Measurements from ENCODE around the gene CFHR5.
"Not testable (repeated sequence)": the region's sequence is repeated elsewhere in the genome, so short reads cannot be mapped to it uniquely, and the experiment has no call there.

GRCh38 chr1:196982247-196982646 is 4.9 kb downstream of the CFHR5 start:
- TF ChIP-seq, protein P1, sequence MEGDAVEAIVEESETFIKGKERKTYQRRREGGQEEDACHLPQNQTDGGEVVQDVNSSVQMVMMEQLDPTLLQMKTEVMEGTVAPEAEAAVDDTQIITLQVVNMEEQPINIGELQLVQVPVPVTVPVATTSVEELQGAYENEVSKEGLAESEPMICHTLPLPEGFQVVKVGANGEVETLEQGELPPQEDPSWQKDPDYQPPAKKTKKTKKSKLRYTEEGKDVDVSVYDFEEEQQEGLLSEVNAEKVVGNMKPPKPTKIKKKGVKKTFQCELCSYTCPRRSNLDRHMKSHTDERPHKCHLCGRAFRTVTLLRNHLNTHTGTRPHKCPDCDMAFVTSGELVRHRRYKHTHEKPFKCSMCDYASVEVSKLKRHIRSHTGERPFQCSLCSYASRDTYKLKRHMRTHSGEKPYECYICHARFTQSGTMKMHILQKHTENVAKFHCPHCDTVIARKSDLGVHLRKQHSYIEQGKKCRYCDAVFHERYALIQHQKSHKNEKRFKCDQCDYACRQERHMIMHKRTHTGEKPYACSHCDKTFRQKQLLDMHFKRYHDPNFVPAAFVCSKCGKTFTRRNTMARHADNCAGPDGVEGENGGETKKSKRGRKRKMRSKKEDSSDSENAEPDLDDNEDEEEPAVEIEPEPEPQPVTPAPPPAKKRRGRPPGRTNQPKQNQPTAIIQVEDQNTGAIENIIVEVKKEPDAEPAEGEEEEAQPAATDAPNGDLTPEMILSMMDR (IDR thresholded peaks at IDR 0.05): not testable (repeated sequence)
- TF ChIP-seq ZFX (IDR thresholded peaks at IDR 0.05; ENCODE audit: borderline replicate concordance): not testable (repeated sequence)

Data from 22Rv1 (cell line).